SK-N-SH treated with all-trans-retinoic acid at 6 μM for 48 hours (cell line): ENCODE measurements around the gene SARS1.

Experiments
- GLIS3 ChIP-seq: fragments of 250-450 bp; sonication (Bioruptor Pico); IDR thresholded peaks from 2 replicates; pipeline ENCODE4 v1.5.0; 2020; ENCODE audit warnings: mild to moderate bottlenecking, moderate library complexity
- SNAI2 ChIP-seq: fragments of 250-450 bp; sonication (Bioruptor Pico); IDR thresholded peaks from 2 replicates; pipeline ENCODE4 v1.5.0; 2020; ENCODE audit warnings: mild to moderate bottlenecking, moderate library complexity

GRCh38 chr1:109243221-109243620, 29.5 kb downstream of the SARS1 start:
- TF ChIP-seq SNAI2 (CRISPR knock-in tag) (no peak), GLIS3 (CRISPR knock-in tag) (no peak)
